ENCODE results near the gene LONRF2. TPM values are rescaled to one million over a fixed set of nuclear protein-coding genes. Genes with fewer than 3 reads are reported as not detected.
"Not testable (repeated sequence)": the region's sequence is repeated elsewhere in the genome, so short reads cannot be mapped to it uniquely, and the experiment has no call there.

LONRF2 gene
- total RNA-seq, 1 donor from 2014 or later = 1.3 TPM

- H3K4me3 ChIP-seq (ENCODE audit: low read depth, low read length) = no peak overlapping the region
- TF ChIP-seq CTCF (conservative IDR thresholded peaks at IDR 0.05; ENCODE audit: low read depth, low read length) = no peak
- DNase-seq (ENCODE audit: low read depth) = no peak
Observed at GRCh38 chr2:100350661-100351185, 28.4 kb upstream of the LONRF2 start.

GRCh38 chr2:100345144-100345543 lies 22.8 kb upstream of the LONRF2 start:
- not testable (repeated sequence) for DNase-seq (ENCODE audit: low read depth); H3K4me3 ChIP-seq (ENCODE audit: low read depth, low read length)

- TF ChIP-seq CTCF (conservative IDR thresholded peaks at IDR 0.05; ENCODE audit: low read depth, low read length) = no peak
- no peak overlapping the region for H3K4me3 ChIP-seq (ENCODE audit: low read depth, low read length)
- no peak for DNase-seq (ENCODE audit: low read depth)
Observed at GRCh38 chr2:100344433-100344832, 22.1 kb upstream of the LONRF2 start.

GRCh38 chr2:100342466-100342865 lies 20.2 kb upstream of the LONRF2 start:
- not testable (repeated sequence) for H3K4me3 ChIP-seq (ENCODE audit: low read depth, low read length); DNase-seq (ENCODE audit: low read depth)

GRCh38 chr2:100339823-100340222 lies 17.5 kb upstream of the LONRF2 start:
- no peak overlapping the region for H3K4me3 ChIP-seq (ENCODE audit: low read depth, low read length)
- TF ChIP-seq CTCF (conservative IDR thresholded peaks at IDR 0.05; ENCODE audit: low read depth, low read length) = no peak
- no peak for DNase-seq (ENCODE audit: low read depth)

GRCh38 chr2:100334929-100335328 lies 12.6 kb upstream of the LONRF2 start:
- H3K4me3 ChIP-seq (ENCODE audit: low read depth, low read length) = no peak overlapping the region
- no peak for TF ChIP-seq CTCF (conservative IDR thresholded peaks at IDR 0.05; ENCODE audit: low read depth, low read length)
- no peak for DNase-seq (ENCODE audit: low read depth)

- no peak overlapping the region for H3K4me3 ChIP-seq (ENCODE audit: low read depth, low read length)
- DNase-seq (ENCODE audit: low read depth) = no peak
- no peak for TF ChIP-seq CTCF (conservative IDR thresholded peaks at IDR 0.05; ENCODE audit: low read depth, low read length)
Observed at GRCh38 chr2:100327742-100328141, 5.4 kb upstream of the LONRF2 start.

GRCh38 chr2:100321179-100321865 lies 979 bp downstream of the LONRF2 start:
- no peak for DNase-seq (ENCODE audit: low read depth)
- TF ChIP-seq CTCF (conservative IDR thresholded peaks at IDR 0.05; ENCODE audit: low read depth, low read length) = peak; percentile 16
- H3K4me3 ChIP-seq (ENCODE audit: low read depth, low read length) = peak overlapping the region; percentile 46

Measured in epithelial cell of proximal tubule (primary cell).